ENCODE measurements around the gene SLC2A13. TPM values are rescaled to one million over a fixed set of nuclear protein-coding genes. Genes with fewer than 3 reads are reported as not detected.

The SLC2A13 gene
- total RNA-seq, 2 donors from 2014 or later: 21.0 to 41.9 TPM

DNA sequence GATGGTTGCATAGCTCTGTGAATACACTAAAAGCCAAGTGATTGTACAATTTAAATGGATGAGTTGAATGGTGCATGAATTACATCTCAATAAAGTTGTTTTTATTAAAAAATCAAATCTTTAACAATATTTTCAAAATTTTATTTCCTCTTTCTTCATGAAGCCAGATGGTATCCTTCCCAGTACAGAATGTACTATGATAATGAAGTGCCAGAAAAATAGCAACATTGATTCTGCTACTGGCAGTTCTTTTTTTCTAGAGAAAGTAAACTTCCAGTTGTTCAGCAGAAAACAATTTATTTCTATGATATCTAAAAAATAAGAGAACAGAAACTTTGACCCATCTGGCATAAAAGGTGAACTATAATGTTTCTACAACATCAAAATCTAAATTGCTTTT lies 61.5 kb downstream of the SLC2A13 start:
- peak; percentile 68 for ATAC-seq
- no peak for DNase-seq
- no peak for TF ChIP-seq CTCF (IDR thresholded peaks at IDR 0.05)
- TF ChIP-seq POLR2A (IDR thresholded peaks at IDR 0.05): no peak
- Histone ChIP-seq H3K27me3 (no peaks in the 10 kb centered on the region), H3K27ac (peak overlapping the region in 1 of 4 donors; percentile 64), H3K9me3 (no peaks in the 10 kb centered on the region), H3K4me3 (no peak overlapping the region), H3K36me3 (replicated peaks in 1 of 2; ENCODE audit: insufficient read depth in 1 of 2, low read depth in 2 of 2) (no peaks in the 10 kb centered on the region), H3K4me1 (peaks cover 17% of the 10 kb centered on the region)
- intact Hi-C loops (cut with DNase I): no loop called here

GRCh38 chr12:40039598-40039997 lies 66.3 kb downstream of the SLC2A13 start:
- TF ChIP-seq POLR2A (IDR thresholded peaks at IDR 0.05): no peak
- TF ChIP-seq CTCF (IDR thresholded peaks at IDR 0.05): no peak
- intact Hi-C loops (cut with DNase I): no loop called here
- no peak overlapping the region for H3K27ac ChIP-seq
- no peak overlapping the region for H3K4me3 ChIP-seq
- peaks cover 15% of the 10 kb centered on the region for H3K4me1 ChIP-seq
- no peak for DNase-seq
- H3K36me3 ChIP-seq (replicated peaks in 1 of 2; ENCODE audit: insufficient read depth in 1 of 2, low read depth in 2 of 2): no peaks in the 10 kb centered on the region
- H3K27me3 ChIP-seq: no peaks in the 10 kb centered on the region
- no peak for ATAC-seq
- no peaks in the 10 kb centered on the region for H3K9me3 ChIP-seq
- 63 to 76% methylated on average over 1 of the region's 1 CpG for WGBS, 2 donors

- H3K27me3 ChIP-seq: no peaks in the 10 kb centered on the region
- H3K4me1 ChIP-seq: peaks cover 16% of the 10 kb centered on the region
- TF ChIP-seq CTCF (IDR thresholded peaks at IDR 0.05) (no peak), POLR2A (IDR thresholded peaks at IDR 0.05) (no peak)
- H3K4me3 ChIP-seq: no peak overlapping the region
- no peaks in the 10 kb centered on the region for H3K9me3 ChIP-seq
- no peaks in the 10 kb centered on the region for H3K36me3 ChIP-seq (replicated peaks in 1 of 2; ENCODE audit: insufficient read depth in 1 of 2, low read depth in 2 of 2)
- DNase-seq: no peak
- 85 to 86% methylated on average over 3 of the region's 3 CpGs for WGBS, 2 donors
- no peak for ATAC-seq
- intact Hi-C loops (cut with DNase I): no loop called here
- no peak overlapping the region for H3K27ac ChIP-seq
Measured at GRCh38 chr12:40038619-40039018, 67.3 kb downstream of the SLC2A13 start.

- no peak for ATAC-seq
- peaks cover 39% of the 10 kb centered on the region for H3K4me1 ChIP-seq
- no peaks in the 10 kb centered on the region for H3K27me3 ChIP-seq
- DNase-seq: no peak
- no peak overlapping the region for H3K27ac ChIP-seq
- H3K4me3 ChIP-seq: no peak overlapping the region
- intact Hi-C loops (cut with DNase I): no loop called here
- H3K36me3 ChIP-seq (replicated peaks in 1 of 2; ENCODE audit: insufficient read depth in 1 of 2, low read depth in 2 of 2): no peaks in the 10 kb centered on the region
- WGBS, 2 donors: 14 to 16% methylated on average over 2 of the region's 2 CpGs
- H3K9me3 ChIP-seq: no peaks in the 10 kb centered on the region
- no peak for TF ChIP-seq POLR2A (IDR thresholded peaks at IDR 0.05)
- TF ChIP-seq CTCF (IDR thresholded peaks at IDR 0.05): no peak
Measured at GRCh38 chr12:40034712-40035111, 71.2 kb downstream of the SLC2A13 start.

DNA sequence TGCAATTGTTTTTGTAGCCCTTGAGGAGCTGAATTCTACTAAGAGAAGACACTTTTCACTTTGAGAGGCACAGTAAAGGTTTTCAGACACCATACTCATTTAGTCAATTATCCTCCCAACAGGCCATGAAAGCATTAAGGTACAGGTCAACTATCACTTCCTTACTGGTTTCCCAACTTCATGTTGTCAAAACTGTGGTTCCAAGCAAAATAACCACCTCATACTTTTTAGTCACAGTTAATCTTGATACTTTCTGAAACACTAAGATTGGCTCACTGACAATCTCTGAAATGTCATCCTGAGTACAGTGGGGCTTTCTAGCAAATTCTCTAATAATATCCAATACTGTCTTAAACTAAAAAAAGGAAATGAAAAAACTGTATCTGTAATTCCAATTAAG lies 71.7 kb downstream of the SLC2A13 start:
- Histone ChIP-seq H3K27ac (no peak overlapping the region), H3K4me1 (peaks cover 39% of the 10 kb centered on the region), H3K27me3 (no peaks in the 10 kb centered on the region), H3K9me3 (no peaks in the 10 kb centered on the region), H3K4me3 (no peak overlapping the region), H3K36me3 (replicated peaks in 1 of 2; ENCODE audit: insufficient read depth in 1 of 2, low read depth in 2 of 2) (no peaks in the 10 kb centered on the region)
- TF ChIP-seq POLR2A (IDR thresholded peaks at IDR 0.05): no peak
- TF ChIP-seq CTCF (IDR thresholded peaks at IDR 0.05): no peak
- ATAC-seq (no peak), DNase-seq (no peak)
- intact Hi-C loops (cut with DNase I): no loop called here

Data from body of pancreas (tissue), 4 donors.